Myocyte (in vitro differentiated cells): ENCODE measurements around the gene PLEKHG7. TPM values are rescaled to one million over a fixed set of nuclear protein-coding genes. Genes with fewer than 3 reads are reported as not detected.
"Not testable (repeated sequence)": the region's sequence is repeated elsewhere in the genome, so short reads cannot be mapped to it uniquely, and the experiment has no call there.

ENCODE experiments used
- DNase-seq: peaks from one replicate; pipeline ENCODE4 v3.0.0-alpha.2; 2012; ENCODE audit warnings: low read depth
- total RNA-seq: library from RNA; depleted of rRNA; stranded (reverse); fragments of >200 nt; gene quantifications from 2 replicates; pipeline ENCODE4 v1.2.3, GENCODE V29; 2014

The PLEKHG7 gene
- total RNA-seq, 1 donor from 2014 or later, result 0.75 TPM

GRCh38 chr12:92745856-92746550, 43.2 kb downstream of the PLEKHG7 start:
- peak; percentile 97 for DNase-seq

GRCh38 chr12:92747151-92747550, 44.4 kb downstream of the PLEKHG7 start:
- peak; percentile 46 for DNase-seq

- not testable (repeated sequence) for DNase-seq
These were observed 46.9 kb downstream of the PLEKHG7 start for GRCh38 chr12:92749691-92750090.

- no peak for DNase-seq
These were observed 51.4 kb downstream of the PLEKHG7 start for GRCh38 chr12:92753976-92754885.

- DNase-seq, result no peak
These were observed 54.3 kb downstream of the PLEKHG7 start for GRCh38 chr12:92756898-92757596.

- DNase-seq, result no peak
These were observed 54.9 kb downstream of the PLEKHG7 start for GRCh38 chr12:92757597-92758121.

GRCh38 chr12:92759634-92760268, 57.0 kb downstream of the PLEKHG7 start:
- peak; percentile 88 for DNase-seq

GRCh38 chr12:92762773-92763172, 60.0 kb downstream of the PLEKHG7 start:
- no peak for DNase-seq

GRCh38 chr12:92764831-92765230, 62.0 kb downstream of the PLEKHG7 start:
- no peak for DNase-seq

- DNase-seq, result no peak
These were observed 63.1 kb downstream of the PLEKHG7 start for GRCh38 chr12:92765871-92766270.

- DNase-seq, result peak; percentile 83
These were observed 66.5 kb downstream of the PLEKHG7 start for GRCh38 chr12:92769124-92769901.

GRCh38 chr12:92771001-92771400, 68.2 kb downstream of the PLEKHG7 start:
- DNase-seq, result no peak

GRCh38 chr12:92775416-92775815, 72.6 kb downstream of the PLEKHG7 start:
- no peak for DNase-seq

GRCh38 chr12:92778525-92778924, 75.7 kb downstream of the PLEKHG7 start:
- no peak for DNase-seq

GRCh38 chr12:92779902-92780301, 77.1 kb downstream of the PLEKHG7 start:
- DNase-seq, result no peak

- peak; percentile 70 for DNase-seq
These were observed 81.6 kb downstream of the PLEKHG7 start for GRCh38 chr12:92784356-92784755.

GRCh38 chr12:92784797-92785562, 82.2 kb downstream of the PLEKHG7 start:
- DNase-seq, result peak; percentile 65

- DNase-seq, result no peak
These were observed 82.8 kb downstream of the PLEKHG7 start for GRCh38 chr12:92785563-92785950.

GRCh38 chr12:92786045-92786444, 83.3 kb downstream of the PLEKHG7 start:
- DNase-seq, result peak; percentile 74
